ENCODE results near the gene MVB12B.
"Not testable (repeated sequence)": the region's sequence is repeated elsewhere in the genome, so short reads cannot be mapped to it uniquely, and the experiment has no call there.

The MVB12B gene

DNA sequence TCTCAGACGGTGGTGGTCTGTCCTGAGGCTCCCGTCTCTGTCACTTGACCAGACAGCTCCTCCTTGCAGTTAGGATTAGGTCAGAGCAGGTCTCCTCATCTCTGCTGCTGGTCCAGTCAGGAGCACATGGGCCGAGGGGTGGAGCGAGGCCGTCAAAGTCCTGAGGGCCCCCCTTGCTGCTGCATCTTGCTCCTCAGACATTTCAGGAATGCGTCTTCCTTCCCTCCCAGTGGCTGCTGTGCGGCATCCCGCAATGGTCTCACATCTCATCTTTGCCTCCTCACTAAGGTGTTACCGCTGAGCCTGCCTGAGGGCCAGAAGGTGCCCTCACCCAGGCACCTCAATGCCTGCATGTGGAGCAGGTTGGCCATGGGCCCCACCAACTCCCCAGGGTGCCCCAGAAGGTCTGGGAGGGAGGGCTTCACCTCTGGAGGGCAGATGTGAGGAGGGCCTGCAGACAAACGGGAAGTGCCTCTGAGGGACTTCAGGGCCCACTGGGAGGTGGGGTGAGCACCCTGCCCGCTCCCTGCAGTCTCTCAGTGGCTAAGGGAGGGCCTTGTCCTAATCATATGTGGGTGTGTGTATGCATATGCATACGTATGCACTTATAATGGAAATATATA, 149.4 kb downstream of the MVB12B start:
- TF ChIP-seq ZFX (IDR thresholded peaks at IDR 0.05; ENCODE audit: borderline replicate concordance): no peak
- no peak for TF ChIP-seq CTCF (IDR thresholded peaks at IDR 0.05)
- no peak overlapping the region for H3K27ac ChIP-seq

GRCh38 chr9:126477432-126477831, 150.8 kb downstream of the MVB12B start:
- H3K27ac ChIP-seq: not testable (repeated sequence)

GRCh38 chr9:126478216-126478981, 151.8 kb downstream of the MVB12B start:
- TF ChIP-seq ZFX (IDR thresholded peaks at IDR 0.05; ENCODE audit: borderline replicate concordance) (no peak), CTCF (IDR thresholded peaks at IDR 0.05) (no peak)

GRCh38 chr9:126479515-126479914, 152.9 kb downstream of the MVB12B start:
- H3K27ac ChIP-seq: no peak overlapping the region
- TF ChIP-seq ZFX (IDR thresholded peaks at IDR 0.05; ENCODE audit: borderline replicate concordance): no peak
- TF ChIP-seq CTCF (IDR thresholded peaks at IDR 0.05): no peak

More at GRCh38 chr9:126478216-126478981, 151.8 kb downstream of the MVB12B start:
- no peak overlapping the region for H3K27ac ChIP-seq

DNA sequence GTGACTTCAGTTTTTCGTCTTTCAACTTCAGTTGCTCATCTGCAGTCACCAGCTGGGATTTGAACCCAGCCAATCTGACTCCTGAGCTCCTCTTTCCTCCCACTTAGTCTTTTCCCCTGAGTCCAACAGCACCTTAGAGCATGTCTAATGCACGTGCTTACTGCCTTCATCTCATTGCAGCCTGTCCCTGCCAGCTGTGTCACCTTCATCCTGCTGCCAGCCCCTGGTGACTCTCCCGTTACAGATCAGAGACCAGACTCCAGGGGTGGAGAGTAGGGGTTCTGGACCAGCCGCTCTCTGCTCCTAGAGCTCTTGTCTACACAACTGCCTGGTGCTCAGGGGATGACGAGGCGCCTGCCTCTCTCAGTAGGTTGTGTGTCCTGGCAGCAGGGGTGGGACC, 154.2 kb downstream of the MVB12B start:
- TF ChIP-seq ZFX (IDR thresholded peaks at IDR 0.05; ENCODE audit: borderline replicate concordance) (no peak), CTCF (IDR thresholded peaks at IDR 0.05) (no peak)

GRCh38 chr9:126481862-126482261, 155.2 kb downstream of the MVB12B start:
- TF ChIP-seq CTCF (IDR thresholded peaks at IDR 0.05): no peak
- H3K27ac ChIP-seq: no peak overlapping the region

More for the DNA sequence above, 154.2 kb downstream of the MVB12B start:
- H3K27ac ChIP-seq: no peak overlapping the region

- no peak for TF ChIP-seq ZFX (IDR thresholded peaks at IDR 0.05; ENCODE audit: borderline replicate concordance)
- H3K27ac ChIP-seq: no peak overlapping the region
Measured at GRCh38 chr9:126482361-126483044, 155.9 kb downstream of the MVB12B start.

DNA sequence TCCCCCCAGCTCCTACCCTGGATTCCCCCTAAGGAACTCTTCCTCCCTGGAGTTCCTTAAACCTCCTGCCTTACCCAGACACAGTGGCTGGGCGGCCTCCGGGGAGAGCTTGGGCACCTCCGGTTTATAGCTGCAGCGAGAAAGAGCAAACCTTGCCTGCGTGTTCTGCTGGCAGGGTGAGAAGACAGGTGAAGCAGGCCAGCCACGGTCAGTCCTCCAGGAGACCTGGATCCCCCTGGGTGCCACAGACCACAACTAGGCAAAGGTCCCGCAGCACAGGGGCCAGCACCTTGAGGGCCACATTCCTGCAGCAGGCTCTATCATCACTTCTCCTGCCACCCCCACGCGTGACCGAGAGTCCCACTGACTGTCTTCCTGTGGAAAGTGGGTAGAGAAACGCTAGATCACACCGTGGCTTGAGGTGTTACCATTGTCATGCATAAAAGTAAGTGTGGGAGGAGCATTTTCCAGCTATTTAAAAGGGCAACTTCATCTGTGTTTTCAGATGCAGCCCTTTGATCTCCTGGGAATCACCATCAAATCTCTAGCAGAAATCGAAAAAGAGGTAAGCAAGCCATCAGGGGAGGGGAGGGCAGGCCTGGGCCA, 156.9 kb downstream of the MVB12B start:
- H3K27ac ChIP-seq: no peak overlapping the region
- no peak for TF ChIP-seq CTCF (IDR thresholded peaks at IDR 0.05)
- no peak for TF ChIP-seq ZFX (IDR thresholded peaks at IDR 0.05; ENCODE audit: borderline replicate concordance)

Measured in 22Rv1 (cell line).